Measurements from ENCODE around the gene SMARCE1. TPM values are rescaled to one million over a fixed set of nuclear protein-coding genes. Genes with fewer than 3 reads are reported as not detected.
"Not testable (repeated sequence)": the region's sequence is repeated elsewhere in the genome, so short reads cannot be mapped to it uniquely, and the experiment has no call there.

Gene SMARCE1
- total RNA-seq, 2 experiments from 2014 or later, result 96.7 to 102 TPM

GRCh38 chr17:40588552-40588951 is 59.1 kb downstream of the SMARCE1 start:
- POLR2A ChIA-PET, result no interaction called here
- H3K9me3 Mint-ChIP-seq, result peaks cover 41% of the 10 kb centered on the region
- CTCF ChIA-PET, result interaction anchor here (1.3 kb wide), 1 partner anchor 28 kb away, joined by 5 read pairs; no protein-coding TSS in a partner anchor
- H3K27me3 Mint-ChIP-seq, result peaks cover 11% of the 10 kb centered on the region
- H3K4me3 Mint-ChIP-seq, result no peak overlapping the region
- H3K27ac Mint-ChIP-seq, result no peak overlapping the region
- peaks cover 35% of the 10 kb centered on the region for H3K4me1 Mint-ChIP-seq
- DNase-seq, result no peak
- H3K36me3 Mint-ChIP-seq (ENCODE audit: low read depth), result peaks cover 40% of the 10 kb centered on the region

GRCh38 chr17:40586264-40586663 is 61.4 kb downstream of the SMARCE1 start:
- Mint-ChIP-seq H3K27me3 (peaks cover 11% of the 10 kb centered on the region), H3K36me3 (ENCODE audit: low read depth) (peaks cover 44% of the 10 kb centered on the region), H3K9me3 (peaks cover 46% of the 10 kb centered on the region), H3K4me1 (peaks cover 56% of the 10 kb centered on the region)
- H3K27ac Mint-ChIP-seq, CTCF ChIA-PET, DNase-seq, POLR2A ChIA-PET, H3K4me3 Mint-ChIP-seq: not testable (repeated sequence)

GRCh38 chr17:40584950-40585349 is 62.7 kb downstream of the SMARCE1 start:
- POLR2A ChIA-PET, H3K27ac Mint-ChIP-seq, DNase-seq, H3K4me3 Mint-ChIP-seq, CTCF ChIA-PET: not testable (repeated sequence)
- H3K4me1 Mint-ChIP-seq, result peaks cover 62% of the 10 kb centered on the region
- peaks cover 42% of the 10 kb centered on the region for H3K9me3 Mint-ChIP-seq
- peaks cover 11% of the 10 kb centered on the region for H3K27me3 Mint-ChIP-seq
- H3K36me3 Mint-ChIP-seq (ENCODE audit: low read depth), result peaks cover 47% of the 10 kb centered on the region

DNA sequence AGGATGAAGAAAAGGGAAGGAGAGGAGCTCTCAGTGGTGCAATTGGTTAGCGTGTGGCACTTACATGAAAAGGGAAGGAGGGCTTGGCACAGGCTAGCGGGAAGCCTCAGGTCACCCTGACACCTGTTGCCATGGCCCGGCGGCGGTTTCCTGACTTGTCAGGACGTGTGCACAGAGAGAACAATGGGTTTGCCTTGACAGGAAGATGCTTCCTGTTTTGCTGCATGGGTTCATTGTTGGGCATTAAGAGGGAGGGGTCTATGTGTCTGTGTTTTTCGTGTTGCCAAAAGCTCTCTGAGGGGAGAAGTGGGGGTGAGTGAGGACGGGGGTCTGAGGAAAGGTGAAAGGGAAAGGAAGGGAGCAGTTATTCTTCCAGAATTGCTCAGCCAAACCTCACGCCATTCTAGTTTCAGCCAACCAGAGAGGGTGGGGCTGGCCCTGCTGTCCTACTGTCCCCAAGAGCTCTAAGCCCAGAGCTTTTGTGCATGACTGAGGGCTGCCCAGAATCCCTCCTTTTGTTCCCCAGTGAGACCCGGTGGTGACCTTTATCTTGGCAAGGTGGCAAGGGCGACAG is 65.2 kb downstream of the SMARCE1 start:
- CTCF ChIA-PET, result interaction anchor here (0.9 to 1.5 kb wide), 2 partner anchors 20 to 33 kb away, joined by 3 read pairs; no protein-coding TSS in a partner anchor
- peak overlapping the region; percentile 76 for H3K27ac Mint-ChIP-seq
- H3K9me3 Mint-ChIP-seq, result peaks cover 27% of the 10 kb centered on the region
- DNase-seq, result peak; percentile 78
- peaks cover 9% of the 10 kb centered on the region for H3K27me3 Mint-ChIP-seq
- peak overlapping the region; percentile 48 for H3K4me3 Mint-ChIP-seq
- H3K4me1 Mint-ChIP-seq, result peaks cover 57% of the 10 kb centered on the region
- POLR2A ChIA-PET, result interaction anchor here (0.7 to 2.3 kb wide), 10 partner anchors 8 to 38 kb away, joined by 3 to 12 read pairs (median 4); partner anchors contain the start of gene CCR7
- peaks cover 34% of the 10 kb centered on the region for H3K36me3 Mint-ChIP-seq (ENCODE audit: low read depth)

GRCh38 chr17:40580140-40580539 is 67.5 kb downstream of the SMARCE1 start:
- no peak for DNase-seq
- Mint-ChIP-seq H3K4me1 (peaks cover 56% of the 10 kb centered on the region), H3K9me3 (peaks cover 24% of the 10 kb centered on the region), H3K36me3 (ENCODE audit: low read depth) (peaks cover 29% of the 10 kb centered on the region), H3K27ac (no peak overlapping the region), H3K27me3 (peaks cover 9% of the 10 kb centered on the region), H3K4me3 (no peak overlapping the region)
- POLR2A ChIA-PET, result interaction anchor here (2.3 kb wide), 1 partner anchor 10 kb away, joined by 7 read pairs; no protein-coding TSS in a partner anchor
- CTCF ChIA-PET, result interaction anchor here (1.4 to 1.5 kb wide), 2 partner anchors 19 to 40 kb away, joined by 5 to 6 read pairs; no protein-coding TSS in a partner anchor

- H3K27ac Mint-ChIP-seq, result no peak overlapping the region
- no peak overlapping the region for H3K4me3 Mint-ChIP-seq
- H3K36me3 Mint-ChIP-seq (ENCODE audit: low read depth), result peaks cover 27% of the 10 kb centered on the region
- H3K4me1 Mint-ChIP-seq, result peaks cover 54% of the 10 kb centered on the region
- peaks cover 9% of the 10 kb centered on the region for H3K27me3 Mint-ChIP-seq
- ChIA-PET POLR2A (no interaction called here), CTCF (no interaction called here)
- no peak for DNase-seq
- H3K9me3 Mint-ChIP-seq, result peaks cover 24% of the 10 kb centered on the region
These were observed 68.1 kb downstream of the SMARCE1 start for GRCh38 chr17:40579471-40579870.

- peaks cover 5% of the 10 kb centered on the region for H3K27me3 Mint-ChIP-seq
- H3K4me3 Mint-ChIP-seq, result no peak overlapping the region
- no peak for DNase-seq
- ChIA-PET CTCF (interaction anchor here (0.8 to 1.9 kb wide), 3 partner anchors 14 to 42 kb away, joined by 3 to 4 read pairs (median 4); no protein-coding TSS in a partner anchor), POLR2A (interaction anchor here (1.0 to 3.4 kb wide), 4 partner anchors 9 to 26 kb away, joined by 3 to 34 read pairs (median 4); partner anchors contain the start of gene CCR7)
- H3K27ac Mint-ChIP-seq, result no peak overlapping the region
- H3K4me1 Mint-ChIP-seq, result peaks cover 44% of the 10 kb centered on the region
- H3K36me3 Mint-ChIP-seq (ENCODE audit: low read depth), result peaks cover 32% of the 10 kb centered on the region
- H3K9me3 Mint-ChIP-seq, result peaks cover 29% of the 10 kb centered on the region
These were observed 70.0 kb downstream of the SMARCE1 start for GRCh38 chr17:40577611-40578065.

GRCh38 chr17:40576113-40576740 is 71.4 kb downstream of the SMARCE1 start:
- Mint-ChIP-seq H3K4me1 (peaks cover 30% of the 10 kb centered on the region), H3K36me3 (ENCODE audit: low read depth) (peaks cover 44% of the 10 kb centered on the region), H3K9me3 (peaks cover 43% of the 10 kb centered on the region), H3K27me3 (peaks cover 18% of the 10 kb centered on the region), H3K4me3 (no peak overlapping the region), H3K27ac (no peak overlapping the region)
- ChIA-PET CTCF (interaction anchor here (1.0 to 1.7 kb wide), 2 partner anchors 14 to 16 kb away, joined by 3 to 4 read pairs; no protein-coding TSS in a partner anchor), POLR2A (interaction anchor here (0.7 to 3.4 kb wide), 3 partner anchors 11 to 37 kb away, joined by 3 to 34 read pairs (median 3); partner anchors contain the start of gene CCR7)
- DNase-seq, result no peak

Other genes starting within 250 kb of the SMARCE1 start
- gene TOP2A, start 229.9 kb downstream of the SMARCE1 start, total RNA-seq, result 100 to 1,000 TPM; 361 to 373 TPM
- gene IGFBP4, start 204.4 kb downstream of the SMARCE1 start, total RNA-seq, result 10 to 100 TPM; 27.1 to 28.4 TPM
- 10 to 100 TPM in 1 of 2 experiments, 1 to 10 TPM in 1; 9.5 to 12.7 TPM for gene TNS4, start 146.2 kb downstream of the SMARCE1 start, total RNA-seq
- gene CCR7, start 82.3 kb downstream of the SMARCE1 start, total RNA-seq, result 10 to 100 TPM; 43.3 to 44.6 TPM
- not detected for gene KRT222, start 17.4 kb upstream of the SMARCE1 start, total RNA-seq
- not detected for gene KRT24, start 55.9 kb upstream of the SMARCE1 start, total RNA-seq
- not detected for gene KRT25, start 107.5 kb upstream of the SMARCE1 start, total RNA-seq
- not detected for gene KRT26, start 124.4 kb upstream of the SMARCE1 start, total RNA-seq
- gene KRT27, start 134.7 kb upstream of the SMARCE1 start, total RNA-seq, result not detected
- not detected for gene KRT28, start 152.1 kb upstream of the SMARCE1 start, total RNA-seq
- gene KRT10, start 174.8 kb upstream of the SMARCE1 start, total RNA-seq, result 10 to 100 TPM; 20.7 to 22.0 TPM
- not detected for gene KRT12, start 219.4 kb upstream of the SMARCE1 start, total RNA-seq
- gene KRT20, start 237.4 kb upstream of the SMARCE1 start, total RNA-seq, result not detected